Measurements from ENCODE around the gene FAM53B. TPM values are rescaled to one million over a fixed set of nuclear protein-coding genes. Genes with fewer than 3 reads are reported as not detected.
"Not testable (repeated sequence)": the region's sequence is repeated elsewhere in the genome, so short reads cannot be mapped to it uniquely, and the experiment has no call there.

Gene FAM53B
- total RNA-seq, 1 experiment from 2014 or later, result 14.9 TPM

DNA sequence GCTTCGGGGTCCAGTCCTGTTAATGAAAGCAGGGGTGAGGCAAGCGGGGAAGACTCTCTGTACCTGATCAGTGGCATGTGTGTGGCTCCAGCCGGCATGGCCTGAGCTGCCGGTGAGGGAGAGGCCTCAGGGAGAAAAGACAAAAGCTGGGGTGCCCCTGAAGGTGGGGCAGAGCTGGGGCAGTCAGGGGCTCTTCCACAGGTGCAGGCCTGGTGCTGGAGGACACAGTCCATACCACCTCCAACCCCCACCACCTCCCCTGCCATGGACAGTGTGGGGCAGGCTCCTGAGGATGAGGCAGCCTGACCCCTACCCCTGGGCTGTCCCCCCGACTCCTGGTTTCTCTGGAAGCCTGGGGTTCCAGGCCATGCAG is 153.1 kb downstream of the FAM53B start:
- Mint-ChIP-seq H3K27me3 (ENCODE audit: insufficient read depth, unreplicated experiment) (no peaks in the 10 kb centered on the region), H3K9me3 (ENCODE audit: unreplicated experiment) (peaks cover 8% of the 10 kb centered on the region), H3K27ac (ENCODE audit: low read depth, unreplicated experiment) (no peak overlapping the region), H3K4me3 (ENCODE audit: unreplicated experiment) (no peak overlapping the region), H3K4me1 (ENCODE audit: insufficient read depth, unreplicated experiment) (no peaks in the 10 kb centered on the region), H3K36me3 (ENCODE audit: insufficient read depth, unreplicated experiment) (no peaks in the 10 kb centered on the region)
- no peak for DNase-seq (ENCODE audit: unreplicated experiment)
- intact Hi-C loops (cut with micrococcal nuclease), result no loop called here
- ChIA-PET POLR2A (no interaction called here), CTCF (no interaction called here)
- no TSS peak for BruUV-seq (replicated peaks)
- TF ChIP-seq, protein P1, sequence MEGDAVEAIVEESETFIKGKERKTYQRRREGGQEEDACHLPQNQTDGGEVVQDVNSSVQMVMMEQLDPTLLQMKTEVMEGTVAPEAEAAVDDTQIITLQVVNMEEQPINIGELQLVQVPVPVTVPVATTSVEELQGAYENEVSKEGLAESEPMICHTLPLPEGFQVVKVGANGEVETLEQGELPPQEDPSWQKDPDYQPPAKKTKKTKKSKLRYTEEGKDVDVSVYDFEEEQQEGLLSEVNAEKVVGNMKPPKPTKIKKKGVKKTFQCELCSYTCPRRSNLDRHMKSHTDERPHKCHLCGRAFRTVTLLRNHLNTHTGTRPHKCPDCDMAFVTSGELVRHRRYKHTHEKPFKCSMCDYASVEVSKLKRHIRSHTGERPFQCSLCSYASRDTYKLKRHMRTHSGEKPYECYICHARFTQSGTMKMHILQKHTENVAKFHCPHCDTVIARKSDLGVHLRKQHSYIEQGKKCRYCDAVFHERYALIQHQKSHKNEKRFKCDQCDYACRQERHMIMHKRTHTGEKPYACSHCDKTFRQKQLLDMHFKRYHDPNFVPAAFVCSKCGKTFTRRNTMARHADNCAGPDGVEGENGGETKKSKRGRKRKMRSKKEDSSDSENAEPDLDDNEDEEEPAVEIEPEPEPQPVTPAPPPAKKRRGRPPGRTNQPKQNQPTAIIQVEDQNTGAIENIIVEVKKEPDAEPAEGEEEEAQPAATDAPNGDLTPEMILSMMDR (IDR thresholded peaks at IDR 0.05; ENCODE audit: unreplicated experiment), result no peak

DNA sequence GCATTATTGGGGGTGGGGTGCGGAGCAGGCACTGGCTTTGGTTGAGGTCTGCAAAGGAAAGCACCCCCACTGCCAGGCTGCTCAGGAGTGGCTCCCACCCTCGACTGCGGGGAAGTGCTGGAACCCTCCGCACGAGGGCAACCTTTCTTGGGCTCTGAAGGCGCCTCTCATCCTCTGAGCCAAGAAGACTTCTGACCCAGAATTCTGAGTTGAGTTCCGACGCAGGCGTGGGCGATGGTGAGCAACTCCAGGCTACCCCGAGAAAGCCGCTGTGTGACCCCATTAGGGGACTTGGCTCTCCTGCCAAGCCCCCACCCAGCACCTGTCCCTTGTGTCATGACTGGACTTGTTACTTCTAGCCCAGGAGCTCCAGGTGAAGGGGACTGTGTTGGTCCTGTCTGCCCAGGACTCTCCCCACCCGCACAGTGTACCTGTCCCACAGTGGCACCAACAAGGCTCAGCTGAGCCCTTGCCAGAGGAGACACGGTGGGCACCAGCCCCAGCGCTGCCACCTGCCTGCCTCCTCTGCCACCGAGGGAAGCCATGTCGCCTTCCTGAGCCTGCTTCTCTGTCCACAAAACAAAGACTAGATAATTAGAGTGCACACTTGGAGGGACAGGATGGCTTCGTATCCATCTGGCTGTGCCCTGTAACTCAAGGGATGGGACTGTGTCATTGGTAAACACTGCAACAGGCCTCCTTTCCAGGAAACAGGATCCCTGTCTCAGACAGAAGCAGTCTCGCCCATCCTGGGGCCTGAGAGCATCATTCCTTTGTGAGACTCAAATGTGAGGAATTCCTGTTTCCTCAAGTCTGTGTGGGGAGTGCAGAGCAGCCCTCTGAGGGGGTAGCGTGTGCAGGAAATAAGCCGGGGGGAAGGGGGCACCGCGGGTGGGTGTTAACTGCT is 153.7 kb downstream of the FAM53B start:
- H3K4me3 Mint-ChIP-seq (ENCODE audit: unreplicated experiment), result no peak overlapping the region
- DNase-seq (ENCODE audit: unreplicated experiment), result no peak
- POLR2A ChIA-PET, result interaction anchor here (1.3 kb wide), 1 partner anchor 13 kb away, joined by 3 read pairs; no protein-coding TSS in a partner anchor

DNA sequence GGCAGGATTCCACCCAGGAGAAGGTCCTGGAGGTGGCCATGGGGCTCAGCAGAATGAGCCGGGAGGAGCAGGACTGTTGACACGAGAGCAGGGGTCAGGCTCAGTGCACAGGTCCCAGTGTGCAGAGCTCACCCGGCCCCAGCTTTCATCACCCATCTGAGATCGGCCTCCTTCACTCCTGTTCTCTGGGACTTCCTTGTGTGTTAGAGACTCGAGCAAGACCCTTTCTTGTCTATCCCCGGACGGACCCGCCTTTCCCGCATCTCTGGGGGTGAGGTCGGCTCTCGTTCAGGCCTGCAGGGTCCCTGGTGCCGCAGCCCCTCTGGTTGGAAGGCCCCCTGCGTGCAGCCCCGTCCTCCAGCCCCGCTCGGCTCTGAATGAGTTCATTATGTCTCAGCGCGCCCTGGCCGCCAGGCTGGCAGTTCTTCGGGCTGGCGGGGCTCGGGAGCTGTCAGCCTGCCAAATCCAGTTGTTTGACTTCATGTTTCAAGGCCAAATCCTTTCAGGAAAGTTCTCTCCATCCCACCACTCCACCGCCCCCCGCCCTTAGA is 154.6 kb downstream of the FAM53B start:
- Mint-ChIP-seq H3K4me1 (ENCODE audit: insufficient read depth, unreplicated experiment) (no peaks in the 10 kb centered on the region), H3K36me3 (ENCODE audit: insufficient read depth, unreplicated experiment) (no peaks in the 10 kb centered on the region), H3K4me3 (ENCODE audit: unreplicated experiment) (no peak overlapping the region), H3K27ac (ENCODE audit: low read depth, unreplicated experiment) (no peak overlapping the region), H3K27me3 (ENCODE audit: insufficient read depth, unreplicated experiment) (no peaks in the 10 kb centered on the region), H3K9me3 (ENCODE audit: unreplicated experiment) (peaks cover 8% of the 10 kb centered on the region)
- DNase-seq (ENCODE audit: unreplicated experiment), result no peak
- intact Hi-C loops (cut with micrococcal nuclease), result no loop called here
- TF ChIP-seq, protein P1 (IDR thresholded peaks at IDR 0.05; ENCODE audit: unreplicated experiment), result no peak
- no TSS peak for BruUV-seq (replicated peaks)
- ChIA-PET POLR2A (interaction anchor here (1.3 kb wide), 1 partner anchor 14 kb away, joined by 3 read pairs; no protein-coding TSS in a partner anchor), CTCF (no interaction called here)

More for the DNA sequence above, 153.7 kb downstream of the FAM53B start:
- TF ChIP-seq, protein P1 (IDR thresholded peaks at IDR 0.05; ENCODE audit: unreplicated experiment), result no peak
- Mint-ChIP-seq H3K27ac (ENCODE audit: low read depth, unreplicated experiment) (no peak overlapping the region), H3K9me3 (ENCODE audit: unreplicated experiment) (peaks cover 8% of the 10 kb centered on the region), H3K4me1 (ENCODE audit: insufficient read depth, unreplicated experiment) (no peaks in the 10 kb centered on the region), H3K36me3 (ENCODE audit: insufficient read depth, unreplicated experiment) (no peaks in the 10 kb centered on the region), H3K27me3 (ENCODE audit: insufficient read depth, unreplicated experiment) (no peaks in the 10 kb centered on the region)
- CTCF ChIA-PET, result no interaction called here
- intact Hi-C loops (cut with micrococcal nuclease), result no loop called here
- no TSS peak for BruUV-seq (replicated peaks)

DNA sequence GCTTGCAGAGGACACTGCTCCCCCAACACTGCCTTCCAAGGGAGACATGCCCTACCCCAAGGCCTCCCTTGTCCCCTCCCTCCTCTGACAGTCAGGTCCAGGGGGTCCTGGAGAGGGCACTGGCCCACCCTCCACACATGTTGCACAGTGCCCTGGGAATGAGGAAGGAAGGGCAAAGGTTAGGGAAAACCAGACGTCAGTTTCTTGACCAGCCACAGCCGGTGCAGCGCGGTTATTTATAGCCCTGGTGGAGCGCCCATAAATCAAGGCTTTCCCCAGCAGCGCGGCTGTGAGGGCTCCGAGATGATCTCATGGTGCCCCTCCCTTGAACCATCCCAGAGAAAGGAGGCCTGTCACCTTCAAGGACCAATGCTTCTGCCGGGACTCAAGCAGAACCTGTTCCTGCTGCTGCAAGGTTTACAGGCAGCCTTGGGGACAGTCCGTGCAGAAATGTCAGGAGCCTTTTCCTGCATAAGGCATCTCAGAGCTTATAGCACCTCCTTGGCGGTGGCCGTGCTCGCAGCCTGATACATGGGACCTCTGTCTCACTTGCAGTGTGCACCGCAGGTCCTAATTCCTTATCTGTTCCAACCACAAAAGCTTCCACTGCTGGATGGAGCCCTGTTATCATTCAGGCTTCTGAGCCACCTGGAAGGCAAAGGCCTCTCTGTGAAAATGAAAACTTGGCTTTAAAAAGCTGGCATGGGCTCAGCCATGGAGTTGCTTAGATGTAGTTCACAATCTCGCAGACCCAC is 155.3 kb downstream of the FAM53B start:
- CTCF ChIA-PET, result interaction anchor here (0.7 to 1.4 kb wide), 2 partner anchors 42 to 85 kb away, joined by 3 read pairs; no protein-coding TSS in a partner anchor
- TF ChIP-seq, protein P1 (IDR thresholded peaks at IDR 0.05; ENCODE audit: unreplicated experiment), result no peak
- POLR2A ChIA-PET, result interaction anchor here (1.3 kb wide), 1 partner anchor 15 kb away, joined by 3 read pairs; no protein-coding TSS in a partner anchor
- intact Hi-C loops (cut with micrococcal nuclease), result no loop called here
- H3K9me3 Mint-ChIP-seq (ENCODE audit: unreplicated experiment), result peaks cover 8% of the 10 kb centered on the region
- no peaks in the 10 kb centered on the region for H3K4me1 Mint-ChIP-seq (ENCODE audit: insufficient read depth, unreplicated experiment)
- H3K4me3 Mint-ChIP-seq (ENCODE audit: unreplicated experiment), result no peak overlapping the region
- no peak overlapping the region for H3K27ac Mint-ChIP-seq (ENCODE audit: low read depth, unreplicated experiment)
- H3K36me3 Mint-ChIP-seq (ENCODE audit: insufficient read depth, unreplicated experiment), result no peaks in the 10 kb centered on the region
- no peak for DNase-seq (ENCODE audit: unreplicated experiment)
- no TSS peak for BruUV-seq (replicated peaks)
- no peaks in the 10 kb centered on the region for H3K27me3 Mint-ChIP-seq (ENCODE audit: insufficient read depth, unreplicated experiment)

DNA sequence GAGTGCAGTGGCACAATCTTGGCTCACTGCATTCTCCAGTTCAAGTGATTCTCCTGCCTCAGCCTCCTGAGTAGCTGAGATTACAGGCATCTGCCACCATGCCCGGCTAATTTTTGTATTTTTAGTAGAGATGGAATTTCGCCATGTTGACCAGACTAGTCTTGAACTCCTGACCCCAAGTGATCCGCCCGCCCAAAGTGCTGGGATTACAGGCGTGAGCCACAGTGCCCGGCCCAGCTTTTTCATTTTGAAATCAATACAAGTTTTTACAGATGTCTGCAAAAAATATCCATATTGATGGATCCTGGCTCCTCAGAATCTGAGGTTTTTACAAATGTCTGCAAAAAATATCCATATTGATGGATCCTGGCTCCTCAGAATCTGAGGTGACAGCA is 155.8 kb downstream of the FAM53B start:
- POLR2A ChIA-PET, result not testable (repeated sequence)

More for the DNA sequence above, 155.8 kb downstream of the FAM53B start:
- H3K4me3 Mint-ChIP-seq (ENCODE audit: unreplicated experiment); H3K27me3 Mint-ChIP-seq (ENCODE audit: insufficient read depth, unreplicated experiment); H3K27ac Mint-ChIP-seq (ENCODE audit: low read depth, unreplicated experiment); H3K4me1 Mint-ChIP-seq (ENCODE audit: insufficient read depth, unreplicated experiment); H3K36me3 Mint-ChIP-seq (ENCODE audit: insufficient read depth, unreplicated experiment); BruUV-seq (replicated peaks); H3K9me3 Mint-ChIP-seq (ENCODE audit: unreplicated experiment); DNase-seq (ENCODE audit: unreplicated experiment); intact Hi-C loops (cut with micrococcal nuclease): not testable (repeated sequence)
- CTCF ChIA-PET, result interaction anchor here (0.7 to 1.4 kb wide), 2 partner anchors 42 to 85 kb away, joined by 3 read pairs; no protein-coding TSS in a partner anchor

Data from MCF 10A (cell line).